Endothelial cell of umbilical vein (primary cell): ENCODE results near the gene ABLIM2. TPM values are rescaled to one million over a fixed set of nuclear protein-coding genes. Genes with fewer than 3 reads are reported as not detected.

ENCODE experiments used
- BruUV-seq: library from RNA; stranded (reverse); fragments of 400-500 nt; replicated peaks from 2 replicates; lab custom pipeline; 2021; lab: Mats Ljungman, UMichigan
- CTCF ChIA-PET: fragments of 300-600, 350-600 bp; sonication (Branson Sonifier 250); formaldehyde crosslinking; loops from one replicate; lab custom pipeline; 2021; ENCODE audit warnings: antibody characterized with exemption, inconsistent platforms; lab: Charles Lee
- POLR2A ChIA-PET: fragments of 300-600, 350-600 bp; sonication (Branson Sonifier 250); formaldehyde crosslinking; loops from one replicate; lab custom pipeline; 2021; ENCODE audit warnings: antibody characterized with exemption, inconsistent platforms; lab: Charles Lee
- DNase-seq: peaks from one replicate; pipeline ENCODE4 v3.0.0-alpha.2; 2011; ENCODE audit warnings: low read depth, low spot score
- FAIRE-seq: peaks from 2 replicates; lab custom pipeline; 2011; peaks lifted over from hg19 to GRCh38; lab: Jason Lieb, UNC
- H2AFZ ChIP-seq: 2 replicates; pipeline ENCODE4 v1.6.0; 2012; ENCODE audit warnings: low read depth, low read length, control low read depth, inconsistent platforms
- H3K27ac ChIP-seq: 2 replicates; pipeline ENCODE4 v1.5.1; 2011; ENCODE audit warnings: low read depth, mild to moderate bottlenecking, control low read depth, low read length, moderate library complexity; ENCODE audit not compliant: insufficient read depth
- H3K27me3 ChIP-seq, 2 experiments: 2 replicates each; pipeline versions ENCODE4 v1.6.0 to v1.6.1; 2011; ENCODE audit warnings: low read length in 2 of 2, mixed read lengths in 1 of 2; ENCODE audit not compliant: control insufficient read depth in 2 of 2, insufficient read depth in 2 of 2
- H3K36me3 ChIP-seq, 2 experiments: 2 replicates in 1 of 2; 3 replicates in 1 of 2; pipeline ENCODE4 v1.5.1; 2011; ENCODE audit warnings: low read length in 2 of 2, mild to moderate bottlenecking in 1 of 2, moderate library complexity in 1 of 2; ENCODE audit not compliant: control insufficient read depth in 2 of 2, insufficient read depth in 2 of 2; ENCODE audit errors: extremely low read depth in 1 of 2
- H3K4me1 ChIP-seq: 3 replicates; pipeline ENCODE4 v1.5.1; 2011; ENCODE audit warnings: mild to moderate bottlenecking, low read length; ENCODE audit not compliant: control insufficient read depth, insufficient read depth; ENCODE audit errors: extremely low read depth
- H3K4me2 ChIP-seq: 2 replicates; pipeline ENCODE4 v1.6.1; 2011; ENCODE audit warnings: low read length, control low read depth, mixed read lengths; ENCODE audit not compliant: insufficient read depth
- H3K4me3 ChIP-seq, 3 experiments: fragments of 200-600 bp in 1 of 3; sonication (generic), shearing (Covaris generic) in 1 of 3; replicated peaks in 1 of 3; 2 replicates each; pipeline ENCODE4 v1.5.1; 2011 to 2016; ENCODE audit warnings: control low read depth in 3 of 3, low read length in 3 of 3, mild to moderate bottlenecking in 2 of 3, inconsistent platforms in 1 of 3, low read depth in 1 of 3, moderate library complexity in 1 of 3; ENCODE audit not compliant: insufficient read depth in 1 of 3
- H3K79me2 ChIP-seq: 2 replicates; pipeline ENCODE4 v1.6.0; 2012; ENCODE audit warnings: low read length, inconsistent platforms; ENCODE audit not compliant: control insufficient read depth, insufficient read depth
- H3K9ac ChIP-seq: replicated peaks from 2 replicates; pipeline ENCODE3; 2011; ENCODE audit warnings: low read length, control low read depth; ENCODE audit not compliant: insufficient read depth; ENCODE audit errors: extremely low read depth
- H3K9me1 ChIP-seq: replicated peaks from 3 replicates; pipeline ENCODE4 v1.6.0; 2011; ENCODE audit warnings: mild to moderate bottlenecking, low read length; ENCODE audit not compliant: control insufficient read depth, insufficient read depth; ENCODE audit errors: extremely low read depth
- H3K9me3 ChIP-seq: replicated peaks from 2 replicates; pipeline ENCODE4 v1.5.1; 2012; ENCODE audit warnings: low read length, inconsistent platforms; ENCODE audit not compliant: control insufficient read depth, insufficient read depth
- H4K20me1 ChIP-seq: replicated peaks from 2 replicates; pipeline ENCODE3; 2011; ENCODE audit warnings: mild to moderate bottlenecking, low read length; ENCODE audit not compliant: control insufficient read depth, insufficient read depth; ENCODE audit errors: extremely low read depth
- CTCF ChIP-seq, 2 donors: IDR thresholded peaks; 1 replicate in 1 of 2; 2 replicates in 1 of 2; pipeline ENCODE4 v1.5.1; 2011; ENCODE audit warnings: low read length in 2 of 2, mild to moderate bottlenecking in 2 of 2, moderate library complexity in 2 of 2, control low read depth in 1 of 2, inconsistent platforms in 1 of 2, low read depth in 1 of 2; ENCODE audit not compliant: insufficient read depth in 1 of 2; ENCODE audit errors: extremely low read depth in 1 of 2
- EZH2 ChIP-seq: IDR thresholded peaks from 2 replicates; pipeline ENCODE4 v1.6.1; 2012; ENCODE audit warnings: borderline replicate concordance, low read depth, mild to moderate bottlenecking, moderate library complexity, low read length, inconsistent platforms; ENCODE audit not compliant: severe bottlenecking
- FOS ChIP-seq: IDR thresholded peaks from 2 replicates; pipeline ENCODE4 v1.6.1; 2011; ENCODE audit warnings: mild to moderate bottlenecking, low read length, moderate library complexity, borderline replicate concordance; ENCODE audit not compliant: insufficient read depth
- GATA2 ChIP-seq: IDR thresholded peaks from 2 replicates; pipeline ENCODE4 v1.7.0; 2011; ENCODE audit warnings: low read depth, mild to moderate bottlenecking, moderate library complexity, mixed read lengths, low read length; ENCODE audit not compliant: insufficient read length, insufficient read depth
- JUN ChIP-seq: IDR thresholded peaks from 2 replicates; pipeline ENCODE4 v1.6.1; 2011; ENCODE audit warnings: borderline replicate concordance, low read depth; ENCODE audit not compliant: insufficient read length, insufficient read depth
- MAX ChIP-seq: IDR thresholded peaks from 2 replicates; pipeline ENCODE4 v1.6.1; 2011; ENCODE audit not compliant: insufficient read depth, insufficient read length
- MYC ChIP-seq: IDR thresholded peaks from one replicate; pipeline ENCODE4 v1.6.1; 2011; ENCODE audit warnings: mild to moderate bottlenecking, low read depth, low read length
- POLR2A ChIP-seq: IDR thresholded peaks from 2 replicates; pipeline ENCODE4 v1.6.1; 2012; ENCODE audit warnings: low read depth, mild to moderate bottlenecking, control low read depth, low read length
- POLR2AphosphoS5 ChIP-seq: IDR thresholded peaks from 2 replicates; pipeline ENCODE4 v1.6.1; 2012; ENCODE audit warnings: low read depth, mild to moderate bottlenecking, control low read depth, low read length, moderate library complexity; ENCODE audit not compliant: insufficient read depth
- dilution Hi-C: fragments of 300-500 bp; cut with MboI; formaldehyde crosslinking; loops from one replicate; pipeline ENCODE4 v1.15.0; 2019; ENCODE audit warnings: low sequenced_read_pairs; ENCODE audit not compliant: extremely low pct_ligation_motif_present
- intact Hi-C: fragments of 100-400 bp; cut with micrococcal nuclease; formaldehyde crosslinking; loops from one replicate; pipeline ENCODE4 v1.10.0; 2022
- polyA plus RNA-seq, 4 experiments: library from polyadenylated mRNA; depleted of rRNA in 3 of 4; stranded (reverse) in 3 of 4; unstranded in 1 of 4; fragments of >200 nt; gene quantifications; 2 replicates each; pipeline versions ENCODE4 v1.2.1 to v1.2.3, GENCODE V29; 2011 to 2012; ENCODE audit warnings: missing spikeins in 1 of 4
- total RNA-seq: library from RNA; stranded (reverse); gene quantifications from 2 replicates; pipeline ENCODE4 v1.2.3, GENCODE V29; 2021

ABLIM2 gene
- total and polyA plus RNA-seq, 2 donors (not counting 3 experiments of a cell fraction or from before 2014, with no cell fraction given) = 0.28 to 0.66 TPM

- dilution Hi-C loops (no loop called here), intact Hi-C loops (no loop called here)
- H3K4me2 ChIP-seq = no peak overlapping the region
- peaks cover 0 to 5% of the 10 kb centered on the region in 2 experiments for H3K27me3 ChIP-seq
- no peaks in the 10 kb centered on the region for H4K20me1 ChIP-seq
- CTCF ChIA-PET = no interaction called here
- BruUV-seq = no TSS peak
- DNase-seq = no peak
- H3K9me1 ChIP-seq = no peaks in the 10 kb centered on the region
- no peaks in the 10 kb centered on the region for H3K9me3 ChIP-seq
- peaks cover 8% of the 10 kb centered on the region for H3K4me1 ChIP-seq
- H3K4me3 ChIP-seq = no peak overlapping the region
- H3K27ac ChIP-seq = no peak overlapping the region
- TF ChIP-seq GATA2 = no peak
- TF ChIP-seq CTCF (IDR thresholded peaks at IDR 0.05; ENCODE audit: extremely low read depth in 1 of 2, insufficient read depth in 1 of 2, low read depth in 1 of 2, low read length in 2 of 2) = no peak
- TF ChIP-seq JUN = no peak
- no peak for TF ChIP-seq FOS
- no peak for TF ChIP-seq MYC
- TF ChIP-seq POLR2AphosphoS5 = no peak
- no peak for TF ChIP-seq MAX
- no peak for TF ChIP-seq EZH2
- TF ChIP-seq POLR2A = no peak
- no peak overlapping the region for H2AFZ ChIP-seq
- H3K36me3 ChIP-seq = no peaks in the 10 kb centered on the region
- no peaks in the 10 kb centered on the region for H3K79me2 ChIP-seq
- no peak for FAIRE-seq
- POLR2A ChIA-PET = no interaction called here
- H3K9ac ChIP-seq = no peak overlapping the region
Measured at GRCh38 chr4:8084712-8085490, 73.7 kb downstream of the ABLIM2 start.
